ENCODE data around the gene SOX14. TPM values are rescaled to one million over a fixed set of nuclear protein-coding genes. Genes with fewer than 3 reads are reported as not detected.

Gene SOX14
- total RNA-seq, 1 experiment from 2014 or later: not detected

DNA sequence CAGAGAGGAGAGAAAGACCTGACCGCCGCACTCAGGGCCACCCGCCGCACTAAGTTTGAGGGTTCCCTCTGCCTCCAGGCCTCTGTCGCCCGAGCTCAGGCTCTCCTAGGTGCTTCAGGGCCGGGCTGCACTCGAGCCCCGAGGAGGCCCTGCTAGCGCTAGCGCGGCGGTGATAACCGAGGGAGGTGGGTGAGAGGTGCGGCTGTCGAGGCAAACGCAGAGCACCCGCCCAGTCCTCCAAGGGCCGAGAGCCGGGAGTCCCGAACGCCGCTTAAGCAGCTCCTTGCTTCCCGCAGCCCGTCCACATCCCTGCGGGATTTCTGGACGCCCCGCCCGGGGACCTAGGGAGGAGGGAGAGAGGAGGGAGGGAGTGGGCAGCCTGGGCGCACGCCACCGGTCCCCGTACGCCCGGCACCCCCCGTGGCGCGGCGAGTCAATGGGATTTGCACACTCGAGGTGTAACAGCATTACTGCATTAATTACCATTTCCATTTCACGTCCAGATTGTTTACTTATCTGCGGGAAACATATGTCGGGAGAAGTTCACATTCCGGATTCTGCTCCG lies 6.8 kb downstream of the SOX14 start:
- H3K4me1 ChIP-seq (ENCODE audit: low read length): no peaks in the 10 kb centered on the region
- no peaks in the 10 kb centered on the region for H3K27me3 ChIP-seq (ENCODE audit: low read length)
- no peak for DNase-seq
- H3K9me3 ChIP-seq (ENCODE audit: low read length): no peaks in the 10 kb centered on the region
- no peak overlapping the region for H3K4me2 ChIP-seq (ENCODE audit: low read depth, low read length, poor library complexity, severe bottlenecking)
- H3K36me3 ChIP-seq (ENCODE audit: insufficient read depth, low read length): no peaks in the 10 kb centered on the region
- no peak overlapping the region for H3K27ac ChIP-seq (ENCODE audit: low read length)
- H2AFZ ChIP-seq (ENCODE audit: low read length): no peak overlapping the region
- no peaks in the 10 kb centered on the region for H3K9me2 ChIP-seq (replicated peaks; ENCODE audit: insufficient read depth, low read length)
- H4K20me1 ChIP-seq (ENCODE audit: insufficient read depth, low read depth, low read length): no peaks in the 10 kb centered on the region
- H3K9ac ChIP-seq (ENCODE audit: low read length): no peak overlapping the region
- no peaks in the 10 kb centered on the region for H3K79me2 ChIP-seq (ENCODE audit: low read length)
- no peak overlapping the region for H3K4me3 ChIP-seq (ENCODE audit: low read length)

DNA sequence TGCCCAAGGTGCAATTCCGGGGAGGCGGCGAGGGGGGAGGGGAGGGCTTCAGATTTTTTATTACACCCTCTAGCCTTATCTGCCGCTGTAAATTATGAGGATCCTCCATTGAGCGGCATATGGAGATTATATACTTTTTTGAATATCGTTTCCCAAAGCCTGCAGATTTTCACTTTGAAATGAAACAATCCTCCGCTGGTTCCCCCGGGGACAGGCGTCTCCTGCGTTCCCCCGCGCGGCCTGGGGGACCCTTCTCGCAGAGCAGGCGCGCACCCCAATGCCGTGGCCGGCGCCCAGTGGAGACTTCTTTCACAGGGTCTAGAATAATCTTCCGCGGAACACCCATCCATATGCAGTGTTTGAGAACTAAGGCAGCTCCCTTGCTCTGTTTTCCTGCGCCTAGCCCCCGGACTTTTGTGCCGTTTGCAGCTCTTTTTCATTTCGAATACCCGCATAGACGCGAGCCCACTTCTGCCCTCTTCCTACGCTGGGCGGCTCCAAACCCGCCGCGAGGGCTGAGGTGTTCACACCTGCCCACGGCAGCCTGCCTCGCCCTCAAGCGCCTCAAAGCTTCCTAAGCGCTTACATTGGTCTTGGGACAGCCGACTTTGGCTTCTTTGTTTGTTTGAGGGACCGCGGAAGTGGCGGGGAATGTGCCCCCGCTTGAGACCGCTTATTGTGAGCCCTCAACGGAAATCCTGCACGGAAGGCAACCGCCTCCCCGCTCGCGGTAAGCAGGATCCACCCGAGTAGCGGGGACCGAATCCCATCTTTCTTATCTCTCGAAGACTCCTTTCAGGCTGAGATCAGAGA lies 7.5 kb downstream of the SOX14 start:
- Histone ChIP-seq H3K9ac (ENCODE audit: low read length) (no peak overlapping the region), H3K27me3 (ENCODE audit: low read length) (no peaks in the 10 kb centered on the region), H3K9me3 (ENCODE audit: low read length) (no peaks in the 10 kb centered on the region), H3K4me2 (ENCODE audit: low read depth, low read length, poor library complexity, severe bottlenecking) (no peak overlapping the region), H4K20me1 (ENCODE audit: insufficient read depth, low read depth, low read length) (no peaks in the 10 kb centered on the region), H3K27ac (ENCODE audit: low read length) (no peak overlapping the region), H3K9me2 (replicated peaks; ENCODE audit: insufficient read depth, low read length) (no peaks in the 10 kb centered on the region), H3K4me3 (ENCODE audit: low read length) (no peak overlapping the region), H3K36me3 (ENCODE audit: insufficient read depth, low read length) (no peaks in the 10 kb centered on the region), H3K4me1 (ENCODE audit: low read length) (no peaks in the 10 kb centered on the region), H3K79me2 (ENCODE audit: low read length) (no peaks in the 10 kb centered on the region), H2AFZ (ENCODE audit: low read length) (no peak overlapping the region)
- no peak for DNase-seq

DNA sequence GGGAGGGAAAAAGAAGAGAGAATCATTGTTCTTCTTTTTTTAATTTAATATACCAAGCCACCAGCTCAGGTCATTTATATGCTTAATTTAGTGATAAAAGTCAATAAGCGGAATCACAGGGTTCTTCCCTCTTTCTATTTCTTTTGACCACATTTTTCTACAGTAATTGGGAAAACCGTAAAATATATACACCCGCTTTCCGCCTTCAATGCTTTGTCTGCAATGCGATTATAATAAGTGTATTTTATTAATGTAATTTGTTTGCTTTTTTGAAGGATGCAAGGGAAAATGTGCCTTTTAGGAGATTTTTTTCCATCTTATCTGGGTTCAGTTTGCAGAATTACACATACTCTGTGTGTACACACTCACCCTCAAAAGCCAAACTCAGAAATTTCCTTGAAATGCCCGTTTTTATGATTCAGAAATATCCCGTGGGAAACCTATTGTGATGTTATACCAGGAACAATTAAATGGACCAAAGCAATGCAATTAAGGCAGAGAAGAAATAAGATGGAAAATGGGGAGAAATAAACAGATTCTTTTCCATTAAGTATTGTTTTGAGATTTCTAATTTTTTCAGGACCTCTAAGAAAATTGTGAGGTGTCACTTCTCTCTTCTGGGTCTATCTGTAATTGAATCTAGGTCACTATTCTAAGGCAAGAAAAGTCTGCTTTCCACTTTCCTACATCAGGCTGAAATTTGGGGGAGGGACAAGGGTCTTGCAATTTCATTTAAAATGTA lies 8.3 kb downstream of the SOX14 start:
- DNase-seq: no peak
- H3K9me3 ChIP-seq (ENCODE audit: low read length): no peaks in the 10 kb centered on the region
- H3K27ac ChIP-seq (ENCODE audit: low read length): no peak overlapping the region
- H3K4me2 ChIP-seq (ENCODE audit: low read depth, low read length, poor library complexity, severe bottlenecking): no peak overlapping the region
- no peaks in the 10 kb centered on the region for H3K9me2 ChIP-seq (replicated peaks; ENCODE audit: insufficient read depth, low read length)
- no peaks in the 10 kb centered on the region for H3K36me3 ChIP-seq (ENCODE audit: insufficient read depth, low read length)
- no peaks in the 10 kb centered on the region for H3K4me1 ChIP-seq (ENCODE audit: low read length)
- H3K9ac ChIP-seq (ENCODE audit: low read length): no peak overlapping the region
- no peaks in the 10 kb centered on the region for H3K79me2 ChIP-seq (ENCODE audit: low read length)
- H3K27me3 ChIP-seq (ENCODE audit: low read length): no peaks in the 10 kb centered on the region
- H2AFZ ChIP-seq (ENCODE audit: low read length): no peak overlapping the region
- H3K4me3 ChIP-seq (ENCODE audit: low read length): no peak overlapping the region
- no peaks in the 10 kb centered on the region for H4K20me1 ChIP-seq (ENCODE audit: insufficient read depth, low read depth, low read length)

DNA sequence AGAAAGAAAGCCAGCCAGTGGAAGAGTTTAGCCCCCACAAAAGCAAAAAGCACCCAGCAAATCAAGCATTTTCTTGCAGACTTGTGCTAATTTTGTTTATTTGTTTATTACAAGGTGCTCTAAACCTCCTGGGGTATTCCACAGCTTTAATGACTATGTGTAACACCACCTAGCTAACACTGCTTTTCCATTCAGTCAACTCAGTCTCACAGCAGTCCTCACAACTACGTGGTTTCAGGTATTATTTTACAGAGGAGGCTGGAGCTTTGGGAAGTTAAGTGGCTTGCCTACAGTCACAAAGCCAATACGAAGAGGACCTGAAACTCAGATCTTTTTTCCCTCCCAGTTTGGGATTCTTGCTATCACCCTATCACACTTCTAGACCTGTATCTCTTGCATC lies 14.8 kb downstream of the SOX14 start:
- H3K4me2 ChIP-seq (ENCODE audit: low read depth, low read length, poor library complexity, severe bottlenecking): no peak overlapping the region
- no peaks in the 10 kb centered on the region for H3K79me2 ChIP-seq (ENCODE audit: low read length)
- H4K20me1 ChIP-seq (ENCODE audit: insufficient read depth, low read depth, low read length): no peaks in the 10 kb centered on the region
- H3K9ac ChIP-seq (ENCODE audit: low read length): no peak overlapping the region
- H3K27me3 ChIP-seq (ENCODE audit: low read length): no peaks in the 10 kb centered on the region
- H3K9me2 ChIP-seq (replicated peaks; ENCODE audit: insufficient read depth, low read length): no peaks in the 10 kb centered on the region
- no peaks in the 10 kb centered on the region for H3K36me3 ChIP-seq (ENCODE audit: insufficient read depth, low read length)
- no peak overlapping the region for H2AFZ ChIP-seq (ENCODE audit: low read length)
- H3K9me3 ChIP-seq (ENCODE audit: low read length): no peaks in the 10 kb centered on the region
- no peak overlapping the region for H3K4me3 ChIP-seq (ENCODE audit: low read length)
- no peaks in the 10 kb centered on the region for H3K4me1 ChIP-seq (ENCODE audit: low read length)
- no peak overlapping the region for H3K27ac ChIP-seq (ENCODE audit: low read length)
- DNase-seq: no peak

DNA sequence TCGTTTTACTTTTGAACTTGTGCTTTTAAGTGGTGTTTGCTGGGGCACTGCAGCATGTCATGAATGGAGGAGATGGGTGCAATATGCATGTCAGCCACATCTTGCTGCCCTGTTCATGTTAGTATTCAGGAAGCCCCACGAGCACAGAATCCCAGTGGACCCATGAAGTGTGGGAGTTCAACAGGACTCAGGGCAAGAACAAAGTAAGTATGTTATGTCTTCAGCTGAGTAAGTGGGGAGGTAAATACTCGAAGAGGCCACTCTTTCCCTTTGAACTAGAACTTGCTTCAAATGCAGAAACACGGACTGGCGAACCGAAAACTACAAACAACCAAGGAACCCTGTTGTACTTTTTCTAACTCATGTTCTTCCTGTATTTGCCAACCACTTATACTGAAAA lies 23.4 kb downstream of the SOX14 start:
- H3K9ac ChIP-seq (ENCODE audit: low read length): no peak overlapping the region
- no peaks in the 10 kb centered on the region for H3K9me3 ChIP-seq (ENCODE audit: low read length)
- no peaks in the 10 kb centered on the region for H3K79me2 ChIP-seq (ENCODE audit: low read length)
- no peaks in the 10 kb centered on the region for H3K27me3 ChIP-seq (ENCODE audit: low read length)
- no peaks in the 10 kb centered on the region for H4K20me1 ChIP-seq (ENCODE audit: insufficient read depth, low read depth, low read length)
- no peak overlapping the region for H2AFZ ChIP-seq (ENCODE audit: low read length)
- no peak overlapping the region for H3K27ac ChIP-seq (ENCODE audit: low read length)
- no peak overlapping the region for H3K4me2 ChIP-seq (ENCODE audit: low read depth, low read length, poor library complexity, severe bottlenecking)
- H3K4me3 ChIP-seq (ENCODE audit: low read length): no peak overlapping the region
- no peak for DNase-seq
- H3K9me2 ChIP-seq (replicated peaks; ENCODE audit: insufficient read depth, low read length): no peaks in the 10 kb centered on the region
- H3K36me3 ChIP-seq (ENCODE audit: insufficient read depth, low read length): no peaks in the 10 kb centered on the region
- H3K4me1 ChIP-seq (ENCODE audit: low read length): no peaks in the 10 kb centered on the region

DNA sequence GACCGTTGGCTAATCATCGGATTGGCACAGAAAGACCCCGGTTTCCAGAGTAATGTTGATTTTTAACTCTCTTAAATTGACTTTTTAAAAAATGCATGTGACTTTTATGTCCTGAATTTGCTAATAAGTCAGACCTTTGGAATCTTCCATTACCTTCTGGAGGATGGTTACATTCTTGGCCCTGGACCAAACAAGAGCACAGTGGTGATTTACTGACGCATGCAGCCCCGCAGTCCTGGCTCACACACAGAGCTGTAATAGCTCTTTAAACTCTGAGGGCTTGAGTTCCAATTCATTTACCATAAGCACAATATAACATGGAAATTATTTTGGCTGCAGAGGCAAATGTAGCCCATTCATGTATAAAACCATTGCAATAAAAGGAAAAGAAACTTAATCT lies 25.1 kb downstream of the SOX14 start:
- no peaks in the 10 kb centered on the region for H3K4me1 ChIP-seq (ENCODE audit: low read length)
- no peaks in the 10 kb centered on the region for H3K27me3 ChIP-seq (ENCODE audit: low read length)
- no peak overlapping the region for H3K27ac ChIP-seq (ENCODE audit: low read length)
- H3K4me3 ChIP-seq (ENCODE audit: low read length): no peak overlapping the region
- no peak for DNase-seq
- no peak overlapping the region for H3K9ac ChIP-seq (ENCODE audit: low read length)
- H4K20me1 ChIP-seq (ENCODE audit: insufficient read depth, low read depth, low read length): no peaks in the 10 kb centered on the region
- no peaks in the 10 kb centered on the region for H3K9me3 ChIP-seq (ENCODE audit: low read length)
- H3K4me2 ChIP-seq (ENCODE audit: low read depth, low read length, poor library complexity, severe bottlenecking): no peak overlapping the region
- H2AFZ ChIP-seq (ENCODE audit: low read length): no peak overlapping the region
- H3K36me3 ChIP-seq (ENCODE audit: insufficient read depth, low read length): no peaks in the 10 kb centered on the region
- H3K9me2 ChIP-seq (replicated peaks; ENCODE audit: insufficient read depth, low read length): no peaks in the 10 kb centered on the region
- no peaks in the 10 kb centered on the region for H3K79me2 ChIP-seq (ENCODE audit: low read length)

DNA sequence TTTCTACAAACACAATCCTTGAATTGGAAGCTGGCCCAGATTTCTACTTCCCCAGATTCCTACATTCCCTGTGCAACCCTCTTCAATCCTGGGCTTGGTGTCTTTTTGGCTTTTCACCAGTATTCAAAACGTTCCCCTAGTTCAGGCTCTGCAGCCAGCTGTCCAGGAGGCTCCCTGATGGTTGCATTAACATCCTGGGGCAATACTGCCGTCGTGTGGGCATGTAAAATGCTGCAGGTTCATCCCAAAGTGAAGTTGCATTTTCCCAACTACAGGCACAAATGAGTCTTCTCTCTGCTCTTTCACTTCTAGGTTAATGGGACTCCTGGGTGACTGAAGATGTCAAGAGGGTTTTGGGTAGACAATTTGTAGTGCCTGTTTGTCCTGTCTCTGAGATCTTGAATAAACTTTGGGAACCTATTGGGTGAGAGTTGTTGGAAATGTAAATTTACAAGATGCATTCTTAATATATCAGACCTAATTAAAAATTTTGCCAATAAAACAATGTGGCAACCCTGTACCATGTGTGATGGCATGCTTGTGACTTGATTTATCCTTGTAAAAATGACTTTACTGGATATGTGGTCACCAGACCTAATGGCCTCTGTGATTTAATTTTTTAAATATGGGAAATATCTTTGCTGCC lies 28.6 kb downstream of the SOX14 start:
- H3K9me2 ChIP-seq (replicated peaks; ENCODE audit: insufficient read depth, low read length): no peaks in the 10 kb centered on the region
- H3K27ac ChIP-seq (ENCODE audit: low read length): no peak overlapping the region
- no peaks in the 10 kb centered on the region for H3K36me3 ChIP-seq (ENCODE audit: insufficient read depth, low read length)
- H3K4me3 ChIP-seq (ENCODE audit: low read length): no peak overlapping the region
- peak; percentile 77 for DNase-seq
- no peaks in the 10 kb centered on the region for H4K20me1 ChIP-seq (ENCODE audit: insufficient read depth, low read depth, low read length)
- no peaks in the 10 kb centered on the region for H3K27me3 ChIP-seq (ENCODE audit: low read length)
- no peaks in the 10 kb centered on the region for H3K4me1 ChIP-seq (ENCODE audit: low read length)
- no peak overlapping the region for H3K9ac ChIP-seq (ENCODE audit: low read length)
- no peaks in the 10 kb centered on the region for H3K79me2 ChIP-seq (ENCODE audit: low read length)
- H2AFZ ChIP-seq (ENCODE audit: low read length): no peak overlapping the region
- H3K4me2 ChIP-seq (ENCODE audit: low read depth, low read length, poor library complexity, severe bottlenecking): no peak overlapping the region
- H3K9me3 ChIP-seq (ENCODE audit: low read length): no peaks in the 10 kb centered on the region

DNA sequence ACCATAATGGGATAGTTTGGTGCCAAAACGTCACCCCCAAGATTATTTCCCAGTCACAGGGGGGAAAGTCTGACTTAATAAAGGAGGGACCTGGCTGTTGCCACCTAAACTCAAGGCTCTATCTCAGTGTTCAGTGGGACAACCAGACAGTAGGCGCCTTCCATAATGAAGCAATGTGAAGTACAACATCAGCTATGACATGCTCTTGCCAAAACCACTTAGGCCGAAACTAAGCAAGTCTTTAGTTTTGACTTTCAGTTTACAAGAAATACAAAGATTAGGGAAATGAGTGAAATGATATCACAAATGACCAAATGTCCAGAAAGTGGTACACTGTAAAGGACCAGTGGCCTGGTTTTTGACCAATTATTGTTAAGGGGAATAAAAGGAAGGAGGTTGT lies 32.9 kb downstream of the SOX14 start:
- no peaks in the 10 kb centered on the region for H3K27me3 ChIP-seq (ENCODE audit: low read length)
- H3K36me3 ChIP-seq (ENCODE audit: insufficient read depth, low read length): no peaks in the 10 kb centered on the region
- no peak overlapping the region for H3K9ac ChIP-seq (ENCODE audit: low read length)

More for the DNA sequence above, 32.9 kb downstream of the SOX14 start:
- Histone ChIP-seq H2AFZ (ENCODE audit: low read length) (no peak overlapping the region), H4K20me1 (ENCODE audit: insufficient read depth, low read depth, low read length) (no peaks in the 10 kb centered on the region), H3K4me2 (ENCODE audit: low read depth, low read length, poor library complexity, severe bottlenecking) (no peak overlapping the region), H3K9me3 (ENCODE audit: low read length) (no peaks in the 10 kb centered on the region), H3K9me2 (replicated peaks; ENCODE audit: insufficient read depth, low read length) (no peaks in the 10 kb centered on the region), H3K27ac (ENCODE audit: low read length) (no peak overlapping the region), H3K79me2 (ENCODE audit: low read length) (no peaks in the 10 kb centered on the region), H3K4me3 (ENCODE audit: low read length) (no peak overlapping the region), H3K4me1 (ENCODE audit: low read length) (no peaks in the 10 kb centered on the region)
- DNase-seq: no peak

All from Karpas-422 (cell line).